ENCODE measurements around the gene KRTAP4-5. TPM values are rescaled to one million over a fixed set of nuclear protein-coding genes. Genes with fewer than 3 reads are reported as not detected.
"Not testable (repeated sequence)": the region's sequence is repeated elsewhere in the genome, so short reads cannot be mapped to it uniquely, and the experiment has no call there.

KRTAP4-5 gene
- total and polyA plus RNA-seq, 2 donors: not detected

DNA sequence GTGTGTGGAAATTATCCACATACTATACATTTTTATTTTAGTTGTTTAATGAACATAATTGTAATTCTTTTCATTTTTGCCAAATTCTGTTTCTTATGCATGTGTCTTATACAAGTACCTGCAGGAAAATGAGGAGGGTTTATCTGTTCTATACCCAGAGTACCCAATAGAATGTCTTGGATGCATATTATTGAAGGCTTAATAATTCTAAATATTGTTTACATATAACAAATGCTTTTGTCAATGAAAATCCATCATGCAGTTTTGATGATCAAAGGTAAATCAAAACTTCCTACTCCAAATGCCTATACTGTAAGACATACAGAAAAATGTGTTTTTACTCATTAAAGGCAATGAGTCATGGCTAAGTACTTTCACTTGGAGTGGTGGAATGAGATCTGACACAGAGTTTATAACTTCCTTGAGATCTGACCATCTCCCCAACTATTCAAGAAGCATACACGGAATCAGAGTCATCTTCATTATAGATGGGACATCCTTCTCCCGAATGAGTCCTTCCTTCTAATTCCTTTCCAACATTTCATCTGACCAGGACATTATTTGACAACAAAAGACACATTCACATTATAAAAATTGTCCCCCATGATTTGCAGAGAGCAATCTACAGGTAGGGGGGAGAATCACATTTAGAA, 45.1 kb downstream of the KRTAP4-5 start:
- not testable (repeated sequence) for H3K4me1 ChIP-seq (ENCODE audit: control insufficient read depth in 2 of 2, insufficient read depth in 2 of 2, low read length in 2 of 2); H3K4me3 ChIP-seq (ENCODE audit: low read length in 2 of 2); H3K27ac ChIP-seq (ENCODE audit: low read depth in 1 of 2, low read length in 1 of 2); H3K27me3 ChIP-seq (ENCODE audit: control insufficient read depth in 2 of 2, insufficient read depth in 1 of 2, low read length in 1 of 2); DNase-seq (ENCODE audit: low read depth in 6 of 9, low spot score in 9 of 9); H3K36me3 ChIP-seq (ENCODE audit: control insufficient read depth in 2 of 2, insufficient read depth in 2 of 2, low read length in 1 of 2); H3K9me3 ChIP-seq (ENCODE audit: control insufficient read depth in 2 of 2, insufficient read depth in 1 of 2, low read length in 1 of 2)
- WGBS: 96% methylated on average over 2 of the region's 2 CpGs

DNA sequence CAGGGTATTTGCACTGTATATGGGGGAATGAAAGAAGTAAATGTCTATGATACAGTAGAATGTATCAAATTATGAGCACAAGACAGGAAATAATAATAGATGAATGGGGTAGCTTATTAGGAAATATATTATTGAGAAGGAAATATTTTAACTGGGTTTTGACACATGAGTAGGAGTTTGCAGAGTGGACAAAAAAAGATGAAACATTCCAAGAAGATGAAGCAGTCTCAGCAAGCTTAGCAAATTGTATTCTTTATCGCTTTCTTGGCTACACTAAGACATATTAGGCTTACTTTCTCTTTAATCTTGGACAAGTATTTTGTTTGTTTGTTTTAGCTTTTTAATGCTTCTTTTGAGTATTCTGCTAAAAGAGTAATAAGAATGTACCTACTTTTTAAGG, 45.7 kb downstream of the KRTAP4-5 start:
- Histone ChIP-seq H3K27me3 (ENCODE audit: control insufficient read depth in 2 of 2, insufficient read depth in 1 of 2, low read length in 1 of 2) (no peaks in the 10 kb centered on the region), H3K36me3 (ENCODE audit: control insufficient read depth in 2 of 2, insufficient read depth in 2 of 2, low read length in 1 of 2) (no peaks in the 10 kb centered on the region), H3K9me3 (ENCODE audit: control insufficient read depth in 2 of 2, insufficient read depth in 1 of 2, low read length in 1 of 2) (no peaks in the 10 kb centered on the region), H3K27ac (ENCODE audit: low read depth in 1 of 2, low read length in 1 of 2) (no peak overlapping the region), H3K4me3 (ENCODE audit: low read length in 2 of 2) (no peak overlapping the region), H3K4me1 (ENCODE audit: control insufficient read depth in 2 of 2, insufficient read depth in 2 of 2, low read length in 2 of 2) (no peaks in the 10 kb centered on the region)
- DNase-seq (ENCODE audit: low read depth in 6 of 9, low spot score in 9 of 9): no peak
- 98% methylated on average over 1 of the region's 1 CpG for WGBS

- WGBS: 74% methylated on average over 10 of the region's 10 CpGs
- no peaks in the 10 kb centered on the region for H3K36me3 ChIP-seq (ENCODE audit: control insufficient read depth in 2 of 2, insufficient read depth in 2 of 2, low read length in 1 of 2)
- H3K9me3 ChIP-seq (ENCODE audit: control insufficient read depth in 2 of 2, insufficient read depth in 1 of 2, low read length in 1 of 2): no peaks in the 10 kb centered on the region
- DNase-seq (ENCODE audit: low read depth in 6 of 9, low spot score in 9 of 9): no peak
- no peaks in the 10 kb centered on the region for H3K4me1 ChIP-seq (ENCODE audit: control insufficient read depth in 2 of 2, insufficient read depth in 2 of 2, low read length in 2 of 2)
- H3K4me3 ChIP-seq (ENCODE audit: low read length in 2 of 2): no peak within 1 kb of the TSS
- H3K27me3 ChIP-seq (ENCODE audit: control insufficient read depth in 2 of 2, insufficient read depth in 1 of 2, low read length in 1 of 2): no peaks in the 10 kb centered on the region
- no peak within 1 kb of the TSS for H3K27ac ChIP-seq (ENCODE audit: low read depth in 1 of 2, low read length in 1 of 2)
These were observed 47.9 kb downstream of the KRTAP4-5 start, which contains the start of gene KRTAP4-16 for GRCh38 chr17:41101586-41102259. KRTAP4-16 (minus strand) TSS chr17:41102209; CDS start chr17:41102209, 0 bp downstream.

- H3K4me3 ChIP-seq (ENCODE audit: low read length in 2 of 2); DNase-seq (ENCODE audit: low read depth in 6 of 9, low spot score in 9 of 9); H3K36me3 ChIP-seq (ENCODE audit: control insufficient read depth in 2 of 2, insufficient read depth in 2 of 2, low read length in 1 of 2); H3K27ac ChIP-seq (ENCODE audit: low read depth in 1 of 2, low read length in 1 of 2); H3K4me1 ChIP-seq (ENCODE audit: control insufficient read depth in 2 of 2, insufficient read depth in 2 of 2, low read length in 2 of 2); H3K27me3 ChIP-seq (ENCODE audit: control insufficient read depth in 2 of 2, insufficient read depth in 1 of 2, low read length in 1 of 2); H3K9me3 ChIP-seq (ENCODE audit: control insufficient read depth in 2 of 2, insufficient read depth in 1 of 2, low read length in 1 of 2): not testable (repeated sequence)
- WGBS: 24% methylated on average over 7 of the region's 7 CpGs
These were observed 49.7 kb downstream of the KRTAP4-5 start for GRCh38 chr17:41099682-41100480.

Other genes starting within 250 kb of the KRTAP4-5 start
Only the 30 nearest of the 40 such genes appear.
- not detected for gene KRTAP3-2, start 149.9 kb downstream of the KRTAP4-5 start, total RNA-seq
- 0.09 TPM for gene KRTAP3-2, start 149.9 kb downstream of the KRTAP4-5 start, polyA plus RNA-seq
- gene KRTAP3-1, start 140.7 kb downstream of the KRTAP4-5 start, total RNA-seq: not detected
- gene KRTAP3-1, start 140.7 kb downstream of the KRTAP4-5 start, polyA plus RNA-seq: 0.09 TPM
- gene KRTAP1-5, start 122.6 kb downstream of the KRTAP4-5 start, total RNA-seq: not detected
- 0.05 TPM for gene KRTAP1-5, start 122.6 kb downstream of the KRTAP4-5 start, polyA plus RNA-seq
- gene KRTAP1-4, start 119.6 kb downstream of the KRTAP4-5 start, total RNA-seq: not detected
- gene KRTAP1-4, start 119.6 kb downstream of the KRTAP4-5 start, polyA plus RNA-seq: not detected
- not detected for gene KRTAP1-3, start 115.0 kb downstream of the KRTAP4-5 start, total RNA-seq
- not detected for gene KRTAP1-3, start 115.0 kb downstream of the KRTAP4-5 start, polyA plus RNA-seq
- gene KRTAP1-1, start 108.4 kb downstream of the KRTAP4-5 start, total RNA-seq: not detected
- 0.14 TPM for gene KRTAP1-1, start 108.4 kb downstream of the KRTAP4-5 start, polyA plus RNA-seq
- gene KRTAP2-1, start 102.5 kb downstream of the KRTAP4-5 start, total RNA-seq: not detected
- gene KRTAP2-1, start 102.5 kb downstream of the KRTAP4-5 start, polyA plus RNA-seq: 0.05 TPM
- not detected for gene KRTAP2-2, start 94.6 kb downstream of the KRTAP4-5 start, total RNA-seq
- not detected for gene KRTAP2-2, start 94.6 kb downstream of the KRTAP4-5 start, polyA plus RNA-seq
- gene KRTAP2-3, start 89.7 kb downstream of the KRTAP4-5 start, total RNA-seq: not detected
- gene KRTAP2-3, start 89.7 kb downstream of the KRTAP4-5 start, polyA plus RNA-seq: 0.18 TPM
- not detected for gene KRTAP2-4, start 83.9 kb downstream of the KRTAP4-5 start, total RNA-seq
- gene KRTAP2-4, start 83.9 kb downstream of the KRTAP4-5 start, polyA plus RNA-seq: not detected
- gene KRTAP4-7, start 65.7 kb downstream of the KRTAP4-5 start, total RNA-seq: not detected
- not detected for gene KRTAP4-7, start 65.7 kb downstream of the KRTAP4-5 start, polyA plus RNA-seq
- gene KRTAP4-8, start 51.7 kb downstream of the KRTAP4-5 start, total RNA-seq: not detected
- 0.02 TPM for gene KRTAP4-8, start 51.7 kb downstream of the KRTAP4-5 start, polyA plus RNA-seq
- gene KRTAP4-16, start 47.6 kb downstream of the KRTAP4-5 start, total RNA-seq: not detected
- not detected for gene KRTAP4-16, start 47.6 kb downstream of the KRTAP4-5 start, polyA plus RNA-seq
- not detected for gene KRTAP4-9, start 44.4 kb downstream of the KRTAP4-5 start, total RNA-seq
- not detected for gene KRTAP4-9, start 44.4 kb downstream of the KRTAP4-5 start, polyA plus RNA-seq
- gene KRTAP4-11, start 31.5 kb downstream of the KRTAP4-5 start, total RNA-seq: not detected
- gene KRTAP4-11, start 31.5 kb downstream of the KRTAP4-5 start, polyA plus RNA-seq: not detected
- not detected for gene KRTAP4-12, start 25.6 kb downstream of the KRTAP4-5 start, total RNA-seq
- gene KRTAP4-12, start 25.6 kb downstream of the KRTAP4-5 start, polyA plus RNA-seq: not detected
- not detected for gene KRTAP4-6, start 9.3 kb downstream of the KRTAP4-5 start, total RNA-seq
- gene KRTAP4-6, start 9.3 kb downstream of the KRTAP4-5 start, polyA plus RNA-seq: not detected
- not detected for gene KRTAP4-4, start 10.9 kb upstream of the KRTAP4-5 start, total RNA-seq
- gene KRTAP4-4, start 10.9 kb upstream of the KRTAP4-5 start, polyA plus RNA-seq: not detected
- not detected for gene KRTAP4-3, start 18.4 kb upstream of the KRTAP4-5 start, total RNA-seq
- not detected for gene KRTAP4-3, start 18.4 kb upstream of the KRTAP4-5 start, polyA plus RNA-seq
- gene KRTAP4-2, start 28.4 kb upstream of the KRTAP4-5 start, total RNA-seq: not detected
- not detected for gene KRTAP4-2, start 28.4 kb upstream of the KRTAP4-5 start, polyA plus RNA-seq
- gene KRTAP4-1, start 35.1 kb upstream of the KRTAP4-5 start, total RNA-seq: not detected
- gene KRTAP4-1, start 35.1 kb upstream of the KRTAP4-5 start, polyA plus RNA-seq: not detected
- not detected for gene KRTAP9-1, start 40.1 kb upstream of the KRTAP4-5 start, total RNA-seq
- not detected for gene KRTAP9-1, start 40.1 kb upstream of the KRTAP4-5 start, polyA plus RNA-seq
- gene KRTAP9-2, start 76.8 kb upstream of the KRTAP4-5 start, total RNA-seq: not detected
- not detected for gene KRTAP9-2, start 76.8 kb upstream of the KRTAP4-5 start, polyA plus RNA-seq
- not detected for gene KRTAP9-3, start 82.6 kb upstream of the KRTAP4-5 start, total RNA-seq
- gene KRTAP9-3, start 82.6 kb upstream of the KRTAP4-5 start, polyA plus RNA-seq: not detected
- not detected for gene KRTAP9-8, start 88.2 kb upstream of the KRTAP4-5 start, total RNA-seq
- 0.09 TPM for gene KRTAP9-8, start 88.2 kb upstream of the KRTAP4-5 start, polyA plus RNA-seq
- gene KRTAP9-4, start 99.9 kb upstream of the KRTAP4-5 start, total RNA-seq: not detected
- gene KRTAP9-4, start 99.9 kb upstream of the KRTAP4-5 start, polyA plus RNA-seq: 0.05 TPM
- not detected for gene KRTAP9-9, start 105.6 kb upstream of the KRTAP4-5 start, total RNA-seq
- 0.02 TPM for gene KRTAP9-9, start 105.6 kb upstream of the KRTAP4-5 start, polyA plus RNA-seq
- not detected for gene KRTAP9-6, start 115.6 kb upstream of the KRTAP4-5 start, total RNA-seq
- gene KRTAP9-6, start 115.6 kb upstream of the KRTAP4-5 start, polyA plus RNA-seq: 0.02 TPM
- gene KRTAP9-7, start 125.9 kb upstream of the KRTAP4-5 start, total RNA-seq: not detected
- gene KRTAP9-7, start 125.9 kb upstream of the KRTAP4-5 start, polyA plus RNA-seq: not detected
- not detected for gene KRTAP29-1, start 153.0 kb upstream of the KRTAP4-5 start, total RNA-seq
- 0.23 TPM for gene KRTAP29-1, start 153.0 kb upstream of the KRTAP4-5 start, polyA plus RNA-seq